Hepatocyte (in vitro differentiated cells): Measurements from ENCODE around the gene ATPAF1. TPM values are rescaled to one million over a fixed set of nuclear protein-coding genes. Genes with fewer than 3 reads are reported as not detected.
"Not testable (repeated sequence)": the region's sequence is repeated elsewhere in the genome, so short reads cannot be mapped to it uniquely, and the experiment has no call there.

Experiments used
- DNase-seq: peaks from one replicate; pipeline ENCODE4 v3.0.0-alpha.2; 2016; ENCODE audit warnings: low spot score
- H2AFZ ChIP-seq: fragments of 200-600 bp; sonication (generic); 2 replicates; pipeline ENCODE4 v1.6.0; 2016; ENCODE audit warnings: antibody characterized with exemption, mild to moderate bottlenecking
- H3K27ac ChIP-seq: fragments of 200-600 bp; sonication (generic); 2 replicates; pipeline ENCODE4 v1.5.1; 2016; ENCODE audit warnings: mild to moderate bottlenecking
- H3K27me3 ChIP-seq: fragments of 200-600 bp; sonication (generic); 2 replicates; pipeline ENCODE4 v1.6.1; 2016
- H3K36me3 ChIP-seq: fragments of 200-600 bp; sonication (generic); replicated peaks from 2 replicates; pipeline ENCODE4 v1.5.1; 2016; ENCODE audit warnings: low read depth; ENCODE audit not compliant: insufficient read depth
- H3K4me1 ChIP-seq: fragments of 200-600 bp; sonication (generic); 2 replicates; pipeline ENCODE4 v1.5.1; 2016; ENCODE audit warnings: mild to moderate bottlenecking, moderate library complexity; ENCODE audit not compliant: insufficient read depth
- H3K4me2 ChIP-seq: fragments of 200-600 bp; sonication (generic); 2 replicates; pipeline ENCODE4 v1.6.0; 2016
- H3K4me3 ChIP-seq: fragments of 200-600 bp; sonication (generic); 2 replicates; pipeline ENCODE4 v1.5.1; 2016; ENCODE audit warnings: mild to moderate bottlenecking
- H3K79me2 ChIP-seq: fragments of 200-600 bp; sonication (generic); 2 replicates; pipeline ENCODE4 v1.6.0; 2017; ENCODE audit warnings: mild to moderate bottlenecking
- H3K9me2 ChIP-seq: fragments of 200-600 bp; sonication (generic); replicated peaks from 2 replicates; pipeline ENCODE4 v1.6.0; 2017; ENCODE audit warnings: mild to moderate bottlenecking; ENCODE audit not compliant: insufficient read depth
- H3K9me3 ChIP-seq: fragments of 200-600 bp; sonication (generic); 2 replicates; pipeline ENCODE4 v1.5.1; 2016; ENCODE audit warnings: low read depth, mild to moderate bottlenecking
- H4K20me1 ChIP-seq: fragments of 200-600 bp; sonication (generic); 2 replicates; pipeline ENCODE4 v1.6.0; 2016; ENCODE audit warnings: mild to moderate bottlenecking; ENCODE audit not compliant: insufficient read depth, poor library complexity, severe bottlenecking
- EZH2 ChIP-seq: fragments of 200-600 bp; sonication (generic); IDR thresholded peaks from 2 replicates; pipeline ENCODE4 v1.6.1; 2016; ENCODE audit warnings: antibody characterized with exemption, mild to moderate bottlenecking, borderline replicate concordance
- EZH2phosphoT487 ChIP-seq: fragments of 200-600 bp; sonication (generic); IDR thresholded peaks from one replicate; pipeline ENCODE4 v1.6.1; 2018; ENCODE audit warnings: antibody characterized with exemption, mild to moderate bottlenecking, low read depth, moderate library complexity; ENCODE audit not compliant: unreplicated experiment, severe bottlenecking
- WGBS: methylation state at CpG from one replicate; pipeline ENCODE4 v1.1.6; 2016; ENCODE audit warnings: low lambda C conversion rate; ENCODE audit errors: missing lambda C conversion rate; 5-methylcytosine and 5-hydroxymethylcytosine counted together
- polyA plus RNA-seq: library from polyadenylated mRNA; unstranded; fragments of >200 nt; fragmentation: Nextera tagmentation; extraction: Ambion mirVana; gene quantifications from 2 replicates; pipeline ENCODE4 v1.2.1, GENCODE V29; 2016
- total RNA-seq: library from RNA; depleted of rRNA; stranded (reverse); fragments of >200 nt; gene quantifications from 2 replicates; pipeline ENCODE4 v1.2.3, GENCODE V29; 2014
- TF ChIP-seq, protein P1 (sequence below): fragments of 200-600 bp; sonication (generic); IDR thresholded peaks from 2 replicates; pipeline ENCODE4 v1.5.1; 2016; ENCODE audit warnings: antibody characterized with exemption, mild to moderate bottlenecking; ENCODE audit not compliant: poor library complexity

Gene ATPAF1
- total and polyA plus RNA-seq, 2 experiments from 2014 or later: 57.5 to 63.2 TPM

DNA sequence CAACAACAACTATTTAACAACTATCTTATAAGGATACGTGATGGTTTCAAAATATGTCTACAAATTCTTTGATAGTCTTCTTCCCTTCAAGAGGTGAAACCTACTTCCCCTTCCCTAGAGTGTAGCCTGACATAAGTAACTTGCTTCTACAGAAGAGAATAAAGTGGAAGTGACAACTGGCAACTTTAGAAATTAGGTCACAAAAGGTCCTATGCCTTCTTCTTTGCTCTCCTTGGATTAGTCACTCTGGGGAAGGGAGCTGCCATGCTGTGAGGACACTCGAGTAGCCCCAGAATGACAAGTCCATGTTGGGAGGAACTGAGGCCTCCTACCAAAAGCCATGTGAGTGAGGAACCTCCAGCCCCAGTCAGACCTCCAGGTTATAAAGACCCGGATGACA, 31.5 kb upstream of the ATPAF1 start:
- H3K27ac ChIP-seq: no peak overlapping the region
- peaks cover 3% of the 10 kb centered on the region for H4K20me1 ChIP-seq

DNA sequence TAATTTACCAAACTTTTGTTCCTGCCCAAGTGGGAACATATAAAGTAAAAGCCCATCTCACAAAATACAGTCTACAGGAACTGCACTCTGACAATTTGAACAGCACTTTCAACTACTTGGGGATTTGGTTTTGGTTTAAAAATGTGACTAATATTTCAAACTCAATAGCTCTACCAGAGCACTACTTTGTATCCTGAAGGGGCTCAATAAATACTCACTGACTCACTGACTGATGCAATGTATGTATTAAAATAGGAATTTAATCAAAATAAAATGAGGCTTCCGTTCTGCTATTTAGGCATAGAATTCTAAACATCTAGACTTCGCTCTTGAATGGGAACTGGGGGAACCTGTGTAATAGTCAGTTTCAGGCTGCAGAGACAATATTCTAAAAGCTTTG, 28.9 kb upstream of the ATPAF1 start:
- Histone ChIP-seq H3K9me3 (no peaks in the 10 kb centered on the region), H3K4me2 (no peak overlapping the region), H2AFZ (no peak overlapping the region), H3K27ac (no peak overlapping the region), H3K4me1 (no peaks in the 10 kb centered on the region), H3K9me2 (no peaks in the 10 kb centered on the region), H3K4me3 (no peak overlapping the region), H3K36me3 (peaks cover 4% of the 10 kb centered on the region), H3K27me3 (no peaks in the 10 kb centered on the region), H4K20me1 (no peaks in the 10 kb centered on the region), H3K79me2 (peaks cover 8% of the 10 kb centered on the region)
- no peak for TF ChIP-seq EZH2
- TF ChIP-seq, protein P1, sequence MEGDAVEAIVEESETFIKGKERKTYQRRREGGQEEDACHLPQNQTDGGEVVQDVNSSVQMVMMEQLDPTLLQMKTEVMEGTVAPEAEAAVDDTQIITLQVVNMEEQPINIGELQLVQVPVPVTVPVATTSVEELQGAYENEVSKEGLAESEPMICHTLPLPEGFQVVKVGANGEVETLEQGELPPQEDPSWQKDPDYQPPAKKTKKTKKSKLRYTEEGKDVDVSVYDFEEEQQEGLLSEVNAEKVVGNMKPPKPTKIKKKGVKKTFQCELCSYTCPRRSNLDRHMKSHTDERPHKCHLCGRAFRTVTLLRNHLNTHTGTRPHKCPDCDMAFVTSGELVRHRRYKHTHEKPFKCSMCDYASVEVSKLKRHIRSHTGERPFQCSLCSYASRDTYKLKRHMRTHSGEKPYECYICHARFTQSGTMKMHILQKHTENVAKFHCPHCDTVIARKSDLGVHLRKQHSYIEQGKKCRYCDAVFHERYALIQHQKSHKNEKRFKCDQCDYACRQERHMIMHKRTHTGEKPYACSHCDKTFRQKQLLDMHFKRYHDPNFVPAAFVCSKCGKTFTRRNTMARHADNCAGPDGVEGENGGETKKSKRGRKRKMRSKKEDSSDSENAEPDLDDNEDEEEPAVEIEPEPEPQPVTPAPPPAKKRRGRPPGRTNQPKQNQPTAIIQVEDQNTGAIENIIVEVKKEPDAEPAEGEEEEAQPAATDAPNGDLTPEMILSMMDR: no peak
- TF ChIP-seq EZH2phosphoT487: no peak
- DNase-seq: no peak
- 98% methylated on average over 2 of the region's 2 CpGs for WGBS

More for the DNA sequence above, 31.5 kb upstream of the ATPAF1 start:
- 73% methylated on average over 3 of the region's 3 CpGs for whole genome bisulfite sequencing
- no peaks in the 10 kb centered on the region for H3K27me3 ChIP-seq
- H3K4me1 ChIP-seq: no peaks in the 10 kb centered on the region
- no peaks in the 10 kb centered on the region for H3K9me3 ChIP-seq
- no peak for DNase-seq
- no peaks in the 10 kb centered on the region for H3K9me2 ChIP-seq
- H3K4me2 ChIP-seq: no peak overlapping the region
- no peak overlapping the region for H3K4me3 ChIP-seq
- no peak overlapping the region for H2AFZ ChIP-seq
- peaks cover 13% of the 10 kb centered on the region for H3K79me2 ChIP-seq
- TF ChIP-seq EZH2phosphoT487 (no peak), EZH2 (no peak)
- TF ChIP-seq, protein P1: no peak
- peaks cover 4% of the 10 kb centered on the region for H3K36me3 ChIP-seq

DNA sequence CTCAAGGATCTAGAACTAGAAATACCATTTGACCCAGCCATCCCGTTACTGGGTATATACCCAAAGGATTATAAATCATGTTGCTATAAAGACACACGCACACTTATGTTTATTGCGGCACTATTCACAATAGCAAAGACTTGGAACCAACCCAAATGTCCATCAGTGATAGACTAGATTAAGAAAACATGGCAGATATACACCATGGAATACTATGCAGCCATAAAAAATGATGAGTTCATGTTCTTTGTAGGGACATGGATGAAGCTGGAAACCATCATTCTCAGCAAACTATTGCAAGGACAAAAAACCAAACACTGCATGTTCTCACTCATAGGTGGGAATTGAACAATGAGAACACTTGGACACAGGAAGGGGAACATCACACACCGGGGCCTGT, 26.5 kb upstream of the ATPAF1 start:
- H3K4me3 ChIP-seq, H3K79me2 ChIP-seq, H3K27me3 ChIP-seq, H3K4me2 ChIP-seq, H3K36me3 ChIP-seq, H2AFZ ChIP-seq, H3K9me3 ChIP-seq, DNase-seq, H4K20me1 ChIP-seq, H3K27ac ChIP-seq, H3K9me2 ChIP-seq, H3K4me1 ChIP-seq: not testable (repeated sequence)
- 96% methylated on average over 4 of the region's 4 CpGs for WGBS

DNA sequence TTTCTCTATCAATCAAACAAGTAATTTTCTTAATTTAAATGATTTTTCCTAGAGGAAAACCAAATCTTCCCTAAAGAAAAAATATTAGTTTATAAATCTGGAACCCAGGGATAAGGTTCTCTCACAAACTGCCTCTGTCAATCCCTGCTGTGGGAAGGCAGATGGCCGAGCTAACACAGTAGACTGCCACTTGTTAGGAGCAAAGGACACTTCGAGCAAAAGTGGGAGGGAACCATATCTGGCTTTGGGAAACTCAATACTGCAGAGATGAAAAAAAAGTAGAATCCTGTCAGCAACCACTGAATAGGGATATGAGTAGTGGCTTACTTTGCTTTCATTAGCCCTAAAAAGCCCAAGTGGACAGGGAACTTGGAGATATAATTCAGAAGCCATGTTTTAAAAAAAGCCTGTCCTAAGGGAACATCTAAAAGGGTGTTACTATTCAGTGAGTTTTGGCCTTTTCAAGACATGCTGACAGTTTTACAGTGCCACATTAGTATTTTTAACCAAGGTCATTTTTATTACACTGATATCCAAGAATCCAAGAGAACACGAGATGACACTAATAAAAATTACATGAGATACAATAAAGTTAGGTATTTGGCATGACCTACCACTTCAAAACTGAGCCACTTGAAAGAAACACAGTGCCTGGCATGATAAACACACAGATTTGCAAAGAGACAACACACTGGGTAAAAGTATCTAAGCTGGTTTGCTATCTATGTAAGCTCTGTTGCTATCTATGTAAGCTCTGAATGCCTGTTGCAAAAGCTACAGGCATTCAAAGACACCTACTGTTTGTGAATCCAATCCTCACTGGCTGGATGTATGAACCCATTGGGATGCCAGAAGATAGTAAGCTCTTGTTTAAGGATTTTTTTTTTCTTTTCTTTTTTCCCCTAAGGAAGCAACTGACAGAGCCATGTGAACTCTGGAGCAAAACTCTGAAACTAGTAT, 24.9 kb upstream of the ATPAF1 start:
- whole genome bisulfite sequencing: 60% methylated on average over 3 of the region's 3 CpGs
- Histone ChIP-seq H4K20me1 (no peaks in the 10 kb centered on the region), H2AFZ (no peak overlapping the region), H3K9me2 (no peaks in the 10 kb centered on the region), H3K27ac (no peak overlapping the region), H3K4me1 (no peaks in the 10 kb centered on the region), H3K27me3 (no peaks in the 10 kb centered on the region), H3K36me3 (peaks cover 4% of the 10 kb centered on the region), H3K4me3 (no peak overlapping the region), H3K9me3 (no peaks in the 10 kb centered on the region), H3K4me2 (no peak overlapping the region), H3K79me2 (no peaks in the 10 kb centered on the region)
- TF ChIP-seq, protein P1: no peak
- TF ChIP-seq EZH2phosphoT487: no peak
- TF ChIP-seq EZH2: no peak
- no peak for DNase-seq
